K562 (cell line): ENCODE results near the gene MFSD11. TPM values are rescaled to one million over a fixed set of nuclear protein-coding genes. Genes with fewer than 3 reads are reported as not detected.

ENCODE experiments used
- ATAC-seq: fragments of 200-7000 bp; cut with Tn5 transposase; 3 replicates; pipeline ENCODE4 v1.9.1; 2020; ENCODE audit warnings: moderate library complexity
- BruUV-seq: library from RNA; stranded (reverse); fragments of 400-500 nt; replicated peaks from 2 replicates; lab custom pipeline; 2021; lab: Mats Ljungman, UMichigan
- CTCF ChIA-PET: fragments of 300-600 bp; formaldehyde crosslinking; extraction: SDS; loops from one replicate; lab custom pipeline; 2021; ENCODE audit warnings: low intra/inter-chr PET ratio; lab: Yijun Ruan, JAX
- POLR2A ChIA-PET: fragments of 300-600, 350-650 bp; sonication (Branson Sonifier 250); formaldehyde crosslinking; extraction: SDS; loops from one replicate; lab custom pipeline; 2021; ENCODE audit warnings: antibody characterized with exemption, inconsistent platforms; lab: Yijun Ruan, JAX
- DNase-seq, 4 experiments: peaks; one replicate each; pipeline versions ENCODE4 v3.0.0 to v3.0.0-alpha.2; 2011 to 2018; ENCODE audit warnings: low spot score in 3 of 4, mixed read lengths in 3 of 4; ENCODE audit errors: extremely low read depth in 1 of 4
- FAIRE-seq: peaks from 2 replicates; lab custom pipeline; 2011; peaks lifted over from hg19 to GRCh38; lab: Jason Lieb, UNC
- H2AFZ ChIP-seq: 2 replicates; pipeline ENCODE4 v1.6.0; 2011; ENCODE audit warnings: low read depth, low read length, control low read depth, inconsistent platforms
- H3K27ac ChIP-seq: fragments of 200-600 bp; 3 replicates; pipeline ENCODE4 v1.8.0; 2011; ENCODE audit warnings: low read depth, mild to moderate bottlenecking, control low read depth, inconsistent platforms, low read length, moderate library complexity, mixed read lengths; ENCODE audit errors: extremely low read depth
- H3K27me3 ChIP-seq, 2 experiments: fragments of 300-600 bp in 1 of 2; 2 replicates in 1 of 2; 3 replicates in 1 of 2; pipeline versions ENCODE4 v1.6.0 to v1.8.0; 2011; ENCODE audit warnings: inconsistent platforms in 2 of 2, low read length in 2 of 2, mild to moderate bottlenecking in 1 of 2, mixed read lengths in 1 of 2, moderate library complexity in 1 of 2; ENCODE audit not compliant: control insufficient read depth in 2 of 2, insufficient read depth in 2 of 2
- H3K36me3 ChIP-seq: fragments of 300-600 bp; 3 replicates; pipeline ENCODE4 v1.8.0; 2011; ENCODE audit warnings: mild to moderate bottlenecking, low read length, inconsistent platforms; ENCODE audit not compliant: control insufficient read depth, insufficient read depth
- H3K4me1 ChIP-seq, 2 experiments: fragments of 200-600 bp in 1 of 2; replicated peaks in 1 of 2; 2 replicates in 1 of 2; 3 replicates in 1 of 2; pipeline versions ENCODE4 v1.5.1 to v1.8.0; 2011; ENCODE audit warnings: inconsistent platforms in 2 of 2, low read length in 2 of 2, mild to moderate bottlenecking in 1 of 2, mixed read lengths in 1 of 2, moderate library complexity in 1 of 2; ENCODE audit not compliant: control insufficient read depth in 2 of 2, insufficient read depth in 2 of 2
- H3K4me2 ChIP-seq: 2 replicates; pipeline ENCODE4 v1.6.1; 2011; ENCODE audit warnings: low read length, control low read depth, inconsistent platforms, mixed read lengths; ENCODE audit not compliant: insufficient read depth
- H3K4me3 ChIP-seq: fragments of 200-600 bp; sonication (generic), shearing (Covaris generic); 2 replicates; pipeline ENCODE4 v1.5.1; 2016; ENCODE audit warnings: control low read depth, inconsistent platforms
- H3K79me2 ChIP-seq: fragments of 200-600 bp; 3 replicates; pipeline ENCODE4 v1.8.0; 2011; ENCODE audit warnings: low read length, inconsistent platforms; ENCODE audit not compliant: control insufficient read depth, insufficient read depth
- H3K9ac ChIP-seq, 2 experiments: 2 replicates each; pipeline versions ENCODE4 v1.6.0 to v1.6.1; 2011; ENCODE audit warnings: low read depth in 2 of 2, low read length in 2 of 2, control low read depth in 1 of 2, inconsistent platforms in 1 of 2, mild to moderate bottlenecking in 1 of 2, mixed read lengths in 1 of 2; ENCODE audit not compliant: insufficient read depth in 1 of 2
- H3K9me1 ChIP-seq: one replicate; pipeline ENCODE4 v1.6.0; 2011; ENCODE audit warnings: inconsistent platforms, mild to moderate bottlenecking, low read length, moderate library complexity; ENCODE audit not compliant: control insufficient read depth, insufficient read depth
- H3K9me3 ChIP-seq: replicated peaks from 2 replicates; pipeline ENCODE4 v1.5.1; 2011; ENCODE audit warnings: low read depth, low read length, inconsistent platforms; ENCODE audit not compliant: control insufficient read depth, insufficient read depth
- H4K20me1 ChIP-seq: replicated peaks from 2 replicates; pipeline ENCODE4 v1.6.1; 2011; ENCODE audit warnings: low read length, inconsistent platforms, mixed read lengths; ENCODE audit not compliant: control insufficient read depth, insufficient read depth
- DEAF1 ChIP-seq: fragments of 450-650 bp; formaldehyde crosslinking; IDR thresholded peaks from 2 replicates; pipeline ENCODE4 v1.4.0; 2020; ENCODE audit warnings: mild to moderate bottlenecking, moderate library complexity
- ILK ChIP-seq: fragments of 450-650 bp; IDR thresholded peaks from 2 replicates; pipeline ENCODE4 v1.6.1; 2016; ENCODE audit warnings: missing genetic modification characterization, low read depth, mild to moderate bottlenecking, missing compliant biosample characterization, moderate library complexity, borderline replicate concordance
- MEF2D ChIP-seq: conservative IDR thresholded peaks from 2 replicates; pipeline ENCODE4 v1.6.1; 2016; ENCODE audit warnings: low read depth, missing genetic modification characterization, missing compliant biosample characterization
- SREBF1 ChIP-seq: fragments of 150-350 bp; IDR thresholded peaks from 2 replicates; pipeline ENCODE4 v1.6.1; 2014; ENCODE audit warnings: antibody characterized with exemption, low read depth, low read length, borderline replicate concordance
- TRIM25 ChIP-seq: fragments of 450-650 bp; IDR thresholded peaks from 2 replicates; pipeline ENCODE4 v1.7.0; 2016; ENCODE audit warnings: borderline replicate concordance
- ZKSCAN3 ChIP-seq: fragments of 250-450 bp; sonication (Bioruptor Pico); IDR thresholded peaks from 2 replicates; pipeline ENCODE4 v1.4.0; 2020
- WGBS: fragments of 100-300 bp; shearing (Covaris generic); methylation state at CpG from one replicate; pipeline ENCODE4 v1.1.6; 2016; ENCODE audit warnings: low coverage, mixed read lengths; ENCODE audit not compliant: insufficient coverage; ENCODE audit errors: missing lambda C conversion rate; 5-methylcytosine and 5-hydroxymethylcytosine counted together
- in situ Hi-C: fragments of 300-500 bp; cut with MboI; formaldehyde crosslinking; loops from 4 replicates; pipeline ENCODE4 v1.15.0; 2018; ENCODE audit warnings: inconsistent platforms, mixed read lengths
- intact Hi-C: fragments of 100-400 bp; cut with micrococcal nuclease; formaldehyde crosslinking; loops from 2 replicates; pipeline ENCODE4 v1.14.2; 2022
- polyA plus RNA-seq, 8 experiments: library from polyadenylated mRNA; depleted of rRNA in 4 of 8; stranded (reverse) in 5 of 8; unstranded in 3 of 8; fragments of >200 nt; fragmentation: Nextera tagmentation in 2 of 8; fragmentation: Illumina TruSeq in 1 of 8; extraction: Ambion mirVana in 2 of 8; extraction: Trizol in 1 of 8; gene quantifications; 2 replicates each; pipeline versions ENCODE4 v1.2.1 to v1.2.3, GENCODE V29; 2011 to 2014; ENCODE audit warnings: inconsistent platforms in 1 of 8, missing spikeins in 1 of 8
- total RNA-seq, 7 experiments: library from RNA; depleted of rRNA in 6 of 7; stranded (reverse); fragments of >200 nt in 6 of 7; fragmentation: Illumina TruSeq in 2 of 7; extraction: Trizol in 2 of 7; gene quantifications; 2 replicates each; pipeline versions ENCODE4 v1.2.1 to v1.2.3, GENCODE V29; 2011 to 2021; ENCODE audit warnings: low replicate concordance in 1 of 7

MFSD11 gene
- total and polyA plus RNA-seq, 9 of the 15 experiments (the other 6 are each of a cell fraction or from before 2014, with no cell fraction given), result 14.4 to 24.5 (median 19.9) TPM

DNA sequence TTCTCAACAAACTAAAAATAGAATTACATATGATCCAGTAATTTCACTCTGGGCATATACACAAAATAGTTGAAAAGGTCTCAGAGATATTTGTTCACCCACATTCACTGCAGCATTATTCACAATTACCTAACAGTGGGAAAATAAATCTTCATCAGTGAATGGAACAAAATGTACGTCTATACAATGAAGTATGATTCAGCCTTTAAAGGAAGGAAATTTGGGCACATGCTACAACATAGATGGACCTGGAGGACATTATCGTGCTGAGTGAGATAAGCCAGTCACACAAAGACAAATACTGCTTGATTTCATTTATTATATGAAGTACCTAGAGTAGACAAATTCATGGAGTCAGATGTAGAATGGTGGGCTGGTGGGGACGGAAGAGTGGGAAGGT lies 47.0 kb downstream of the MFSD11 start:
- no peaks in the 10 kb centered on the region for H3K79me2 ChIP-seq
- ChIA-PET CTCF (no interaction called here), POLR2A (interaction anchor here (0.7 kb wide), 1 partner anchor 26 kb away, joined by 4 read pairs; no protein-coding TSS in a partner anchor)
- no peaks in the 10 kb centered on the region for H3K9me3 ChIP-seq
- in situ Hi-C loops (no loop called here), intact Hi-C loops (no loop called here)
- BruUV-seq, result no TSS peak
- H3K9ac ChIP-seq, result no peak overlapping the region
- H3K27me3 ChIP-seq, result no peaks in the 10 kb centered on the region
- peaks cover 12 to 18% of the 10 kb centered on the region in 2 experiments; a peak in 4 of 5 replicates for H3K4me1 ChIP-seq
- no peak for FAIRE-seq
- H3K4me2 ChIP-seq, result no peak overlapping the region
- DNase-seq, result no peak
- WGBS, result 49% methylated on average over 3 of the region's 3 CpGs
- H3K4me3 ChIP-seq, result no peak overlapping the region
- no peaks in the 10 kb centered on the region for H4K20me1 ChIP-seq
- no peak overlapping the region for H2AFZ ChIP-seq
- H3K27ac ChIP-seq, result no peak overlapping the region
- TF ChIP-seq TRIM25 (no peak), DEAF1 (CRISPR knock-in tag) (no peak), ILK (tag) (no peak), SREBF1 (no peak), ZKSCAN3 (CRISPR knock-in tag) (no peak), MEF2D (tag) (no peak)
- no peaks in the 10 kb centered on the region for H3K9me1 ChIP-seq
- peaks cover 14% of the 10 kb centered on the region; the same call in 2 of the 3 replicates for H3K36me3 ChIP-seq
- ATAC-seq, result no peak
